Measurements from ENCODE around the gene TNPO2.
"Not testable (repeated sequence)": the region's sequence is repeated elsewhere in the genome, so short reads cannot be mapped to it uniquely, and the experiment has no call there.

The TNPO2 gene

GRCh38 chr19:12736995-12737834 is 13.5 kb upstream of the TNPO2 start, which contains the start of gene GET3:
Gene GET3, plus strand, starts transcription at chr19:12737497. Its CDS starts 9 bp downstream, at chr19:12737506.
- peak; percentile 88 to 90 for ATAC-seq

- no peak for ATAC-seq
Measured at GRCh38 chr19:12733369-12734214, 9.9 kb upstream of the TNPO2 start.

- ATAC-seq = no peak
Measured at GRCh38 chr19:12731337-12731736, 7.6 kb upstream of the TNPO2 start.

DNA sequence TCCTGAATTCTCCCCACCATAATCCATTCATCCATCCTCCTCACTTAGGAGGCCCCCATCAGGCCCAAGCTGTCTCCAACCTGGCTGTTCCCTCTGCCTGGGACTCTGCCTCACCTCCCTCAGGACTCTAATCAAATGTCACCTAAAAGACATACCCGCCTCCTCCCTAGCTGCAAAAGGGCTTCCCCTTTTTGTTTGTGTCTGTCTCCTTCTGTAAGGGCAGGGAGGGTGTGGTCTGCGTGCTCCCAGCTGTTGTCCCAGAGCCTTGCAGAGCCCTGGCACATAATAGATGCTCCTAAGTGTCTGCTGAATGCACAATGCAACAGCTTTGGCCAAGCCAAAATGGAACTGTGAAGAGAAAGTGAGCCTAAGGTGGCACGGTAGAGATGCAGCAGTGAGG is 6.3 kb upstream of the TNPO2 start:
- no peak for ATAC-seq

DNA sequence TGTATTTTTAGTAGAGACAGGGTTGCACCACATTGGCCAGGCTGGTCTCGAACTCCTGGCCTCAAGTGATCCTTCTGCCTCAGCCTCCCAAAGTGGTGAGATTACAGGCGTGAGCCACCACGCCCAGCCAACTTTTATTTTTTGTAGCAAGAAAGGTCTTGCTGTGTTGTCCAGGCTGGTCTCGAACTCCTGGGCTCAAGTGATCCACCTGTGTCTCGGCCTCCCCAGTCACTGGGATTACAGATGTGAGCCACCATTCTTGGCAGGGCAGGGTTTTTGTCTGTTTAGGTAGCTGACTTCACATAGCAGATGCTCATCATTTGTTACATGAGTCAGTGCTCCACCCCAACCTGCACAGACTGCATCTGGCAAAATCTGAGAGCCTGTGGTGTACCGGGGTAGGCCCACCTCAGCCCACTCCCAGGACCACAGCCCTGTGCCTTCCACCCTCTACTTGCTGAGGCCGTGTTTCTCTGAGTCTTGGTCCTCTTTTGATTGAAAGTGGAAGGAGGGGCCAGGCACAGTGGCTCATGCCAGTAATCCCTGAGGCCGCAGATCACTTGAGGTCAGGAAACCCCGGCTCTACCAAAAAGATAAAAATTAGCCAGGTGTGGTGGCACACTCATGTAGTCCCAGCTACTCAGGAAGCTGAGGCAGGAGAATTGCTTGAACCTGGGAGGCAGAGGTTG is 4.2 kb upstream of the TNPO2 start:
- no peak for ATAC-seq

DNA sequence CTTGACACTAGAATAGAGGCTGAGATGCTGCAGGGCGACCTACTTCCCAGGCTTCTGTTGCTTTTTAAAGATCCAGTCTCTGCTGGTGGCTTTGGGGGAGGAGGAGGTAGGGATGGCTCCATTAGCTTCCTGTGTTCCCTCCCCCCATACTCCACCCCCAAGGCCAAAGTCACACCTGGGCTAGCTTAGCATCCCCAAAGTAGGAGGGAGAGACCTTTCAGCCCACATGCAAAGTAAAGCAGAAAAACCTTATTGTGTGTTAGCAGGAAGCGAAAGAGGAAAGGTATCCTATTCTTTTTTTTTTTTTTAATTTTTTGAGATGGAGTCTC is 3.2 kb upstream of the TNPO2 start:
- no peak for ATAC-seq

- ATAC-seq = not testable (repeated sequence)
Measured at GRCh38 chr19:12725612-12726011, 1.9 kb upstream of the TNPO2 start.

GRCh38 chr19:12723381-12723640 is 421 bp downstream of the TNPO2 start:
- no peak for ATAC-seq

DNA sequence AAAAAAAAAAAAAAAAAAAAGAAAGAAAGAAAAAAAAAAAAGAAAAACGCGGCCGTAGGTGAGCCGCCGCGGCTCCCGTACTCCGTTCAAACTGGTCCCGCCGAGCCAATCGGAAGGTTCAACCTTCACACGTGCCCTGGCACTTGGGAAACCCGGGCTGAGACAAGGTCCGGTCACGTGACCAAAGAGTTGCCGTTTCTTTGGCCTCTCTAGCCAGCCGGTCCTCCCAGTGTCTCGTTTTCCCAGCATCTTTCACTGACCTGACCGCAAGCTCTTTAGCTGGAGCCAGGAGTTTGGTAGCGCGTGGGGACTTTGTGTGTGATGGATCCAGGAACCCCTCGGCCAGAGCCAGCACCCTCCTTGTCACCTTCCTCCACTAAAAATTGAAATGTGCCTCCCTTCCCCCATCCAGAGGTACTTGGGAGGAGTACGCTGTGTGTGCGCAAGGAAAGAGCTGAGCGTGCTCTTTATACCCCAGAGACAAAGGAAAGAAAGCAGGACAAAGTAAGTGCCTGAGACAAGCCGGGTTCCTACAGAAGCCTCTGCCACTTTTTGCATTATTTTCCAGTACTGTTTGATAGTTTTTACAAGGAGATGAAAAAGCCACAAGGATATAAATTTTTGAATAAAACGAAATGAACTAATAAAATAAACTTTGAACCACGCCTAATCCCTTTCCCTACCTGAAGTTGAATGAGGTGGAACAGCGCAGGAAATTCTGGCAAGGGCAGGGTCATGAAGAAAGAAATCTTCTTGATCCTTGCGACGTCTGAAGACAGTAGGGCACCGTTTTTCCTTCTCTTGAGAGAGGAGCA is 959 bp downstream of the TNPO2 start:
- peak; percentile 91 to 92 for ATAC-seq

DNA sequence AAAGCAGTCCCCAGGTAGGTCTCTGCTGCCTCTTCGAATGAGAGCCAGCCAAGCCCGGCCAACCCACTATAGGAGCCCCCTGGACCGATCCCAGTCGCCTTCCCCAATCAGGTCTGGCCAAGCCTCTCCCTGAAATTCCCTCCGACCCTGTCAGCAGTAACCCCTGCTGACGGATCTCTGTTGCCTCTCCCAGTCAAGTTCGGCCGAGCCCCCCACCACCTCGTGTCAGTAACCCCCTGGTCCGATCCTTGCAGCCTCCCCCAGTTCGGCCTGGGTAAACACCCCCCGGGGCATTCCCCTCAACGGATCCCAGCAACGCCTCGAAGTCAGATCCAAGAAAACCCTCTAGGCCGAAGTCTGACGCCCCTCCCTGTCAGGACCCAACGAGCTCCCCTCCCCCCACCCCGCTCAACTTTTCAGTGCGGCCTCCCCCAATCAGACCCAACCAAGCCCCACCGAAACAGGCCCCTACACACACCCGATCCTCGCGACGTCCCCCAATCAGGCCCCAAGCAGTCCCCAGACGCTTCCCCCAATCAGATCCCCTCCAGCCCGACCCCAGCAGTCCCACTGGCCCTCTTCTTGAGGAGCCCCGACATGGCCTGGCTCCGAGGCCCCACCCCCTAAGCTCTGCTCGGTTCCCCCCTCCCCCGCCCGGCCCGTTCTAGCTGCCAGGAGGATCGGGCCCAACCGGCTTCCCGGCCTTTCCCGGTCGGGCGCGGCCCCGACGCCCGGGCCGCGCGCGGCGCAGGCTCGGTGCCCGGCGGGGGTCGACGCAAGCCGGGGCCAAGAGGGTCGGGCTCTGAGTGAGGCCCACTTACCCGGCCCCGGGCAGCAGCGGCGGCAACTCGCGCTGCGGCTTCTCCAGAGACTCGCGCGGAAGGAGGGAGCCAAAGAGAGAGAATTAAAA is 1.8 kb downstream of the TNPO2 start:
- ATAC-seq = peak; percentile 33

- no peak for ATAC-seq
Measured at GRCh38 chr19:12720851-12721655, 2.7 kb downstream of the TNPO2 start.

GRCh38 chr19:12720296-12720695 is 3.4 kb downstream of the TNPO2 start:
- no peak for ATAC-seq

DNA sequence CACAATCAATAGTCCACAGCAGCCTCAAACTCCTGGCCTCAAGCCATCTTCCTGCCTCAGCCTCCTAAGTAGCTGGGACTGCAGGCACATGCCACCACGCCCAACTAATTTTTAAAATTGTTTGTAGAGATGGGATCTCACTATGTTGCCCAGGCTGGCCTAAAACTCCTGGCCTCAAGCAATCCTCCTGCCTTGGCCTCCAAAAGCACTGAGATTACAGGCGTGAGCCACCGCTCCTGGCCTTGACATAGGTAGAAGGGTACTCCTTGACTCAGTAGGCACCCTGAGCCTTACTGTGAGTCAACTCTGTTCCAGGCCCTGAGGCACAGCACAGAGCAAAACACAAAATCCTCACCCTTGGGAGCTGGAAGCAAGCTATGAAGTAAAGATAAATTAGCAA is 7.8 kb downstream of the TNPO2 start:
- ATAC-seq = no peak

DNA sequence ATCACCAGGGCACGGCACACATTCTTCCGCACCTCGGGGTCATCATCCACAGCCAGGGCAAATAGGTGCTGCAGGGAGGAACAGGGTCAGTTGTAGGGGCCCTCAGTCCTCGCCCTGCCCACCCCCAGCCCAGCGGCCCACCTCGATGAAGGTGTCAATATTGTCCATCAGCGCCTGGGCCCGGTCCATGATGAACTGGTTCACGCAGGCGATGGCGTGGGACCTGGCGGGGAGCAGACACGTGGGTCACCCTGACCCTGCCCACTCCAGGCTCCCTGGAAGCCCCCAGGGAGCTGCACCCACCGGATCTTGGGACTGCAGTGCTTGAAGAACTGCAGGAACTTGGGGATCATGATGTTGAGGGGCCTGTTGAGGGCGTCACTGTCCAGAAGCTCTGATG is 8.6 kb downstream of the TNPO2 start:
- ATAC-seq = no peak

GRCh38 chr19:12713304-12713703 is 10.4 kb downstream of the TNPO2 start:
- ATAC-seq = not testable (repeated sequence)

DNA sequence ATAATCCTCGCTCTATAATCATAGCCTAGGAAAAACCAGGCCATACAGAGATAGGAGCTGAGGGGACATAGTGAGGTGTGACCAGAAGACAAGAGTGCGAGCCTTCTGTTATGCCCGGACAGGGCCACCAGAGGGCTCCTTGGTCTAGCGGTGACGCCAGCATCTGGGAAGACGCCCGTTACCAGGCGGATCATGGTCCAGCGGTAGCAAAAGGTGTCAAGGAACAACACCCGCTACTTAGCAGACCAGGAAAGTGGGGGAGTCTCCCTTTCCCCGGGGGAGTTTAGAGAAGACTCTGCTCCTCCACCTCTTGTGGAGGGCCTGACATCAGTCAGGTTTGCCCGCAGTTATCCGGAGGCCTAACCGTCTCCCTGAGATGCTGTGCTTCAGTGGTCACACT is 11.7 kb downstream of the TNPO2 start:
- not testable (repeated sequence) for ATAC-seq

DNA sequence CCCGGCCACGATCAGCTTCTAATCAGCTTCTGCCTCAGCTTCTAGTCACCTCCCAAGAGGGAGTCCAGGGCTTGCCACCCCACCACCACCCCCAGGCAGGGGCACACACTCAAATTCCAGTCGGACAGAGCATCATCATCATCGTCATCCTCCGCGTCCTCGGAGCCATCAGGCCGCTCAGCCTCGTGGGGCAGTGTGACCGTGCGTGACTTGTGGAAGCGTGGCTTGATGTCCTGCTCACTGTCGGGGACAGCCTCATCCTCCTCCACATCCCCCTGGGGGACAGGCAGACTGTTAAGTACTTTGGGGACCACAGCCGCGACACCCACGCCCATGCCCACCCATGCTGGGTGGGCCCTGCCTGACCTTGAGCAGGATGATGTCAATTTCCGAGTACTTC is 12.5 kb downstream of the TNPO2 start:
- ATAC-seq = no peak

- ATAC-seq = no peak
Measured at GRCh38 chr19:12708641-12709040, 15.1 kb downstream of the TNPO2 start.

- no peak for ATAC-seq
Measured at GRCh38 chr19:12706332-12706718, 17.4 kb downstream of the TNPO2 start.

DNA sequence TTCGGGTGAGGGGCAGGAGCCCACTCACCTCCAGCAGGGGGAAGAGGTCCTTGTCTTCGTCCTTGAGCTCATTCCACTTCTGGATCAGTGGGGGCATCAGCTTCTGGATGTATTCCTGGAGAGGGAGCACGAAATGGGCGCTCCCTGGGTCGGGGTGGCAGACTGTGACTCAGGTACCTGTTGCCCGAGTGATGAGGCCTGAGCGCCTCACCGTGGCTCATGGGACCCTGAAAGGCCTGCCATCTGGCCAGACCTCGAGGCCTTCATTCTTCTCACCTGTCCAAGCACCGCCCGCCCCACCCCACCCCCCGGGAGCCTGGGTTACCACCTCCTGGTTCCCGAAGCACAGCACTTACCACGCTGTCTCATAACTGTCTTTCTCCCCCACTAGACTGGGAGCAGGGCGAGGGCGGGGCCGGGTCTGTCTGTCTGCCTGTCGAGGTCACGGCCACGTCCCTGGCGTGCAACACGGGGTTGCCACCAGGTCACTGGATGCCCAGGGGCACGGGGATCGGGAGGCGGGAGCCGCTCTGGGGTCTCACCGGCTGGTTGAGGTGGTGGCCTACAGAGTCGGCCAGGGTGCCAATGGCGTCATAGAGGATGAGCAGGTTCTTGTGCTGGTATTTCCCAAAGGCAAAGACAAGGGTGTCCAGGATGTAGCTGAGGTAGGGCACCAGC is 17.9 kb downstream of the TNPO2 start:
- ATAC-seq = no peak
